ENCODE results near the gene OPCML.

Gene OPCML

DNA sequence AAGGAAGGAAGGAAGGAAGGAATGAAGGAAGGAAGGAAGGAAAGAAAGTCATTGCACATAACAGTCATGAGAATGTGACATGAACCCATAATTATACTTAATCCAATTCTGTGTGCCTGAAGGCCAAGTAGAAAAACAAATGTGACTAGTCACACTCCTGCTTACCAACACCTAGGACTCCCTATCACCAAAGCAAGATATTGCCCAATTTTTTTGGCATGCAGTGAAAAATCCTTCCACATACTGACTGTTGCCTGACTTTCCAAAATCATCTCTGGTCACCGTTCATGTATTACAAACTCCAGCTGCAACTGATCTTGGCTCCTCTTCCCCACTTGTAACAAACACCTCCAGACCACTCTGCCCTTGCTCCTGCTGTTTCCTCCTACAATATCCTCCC lies 516.8 kb downstream of the OPCML start:
- no peak for DNase-seq

DNA sequence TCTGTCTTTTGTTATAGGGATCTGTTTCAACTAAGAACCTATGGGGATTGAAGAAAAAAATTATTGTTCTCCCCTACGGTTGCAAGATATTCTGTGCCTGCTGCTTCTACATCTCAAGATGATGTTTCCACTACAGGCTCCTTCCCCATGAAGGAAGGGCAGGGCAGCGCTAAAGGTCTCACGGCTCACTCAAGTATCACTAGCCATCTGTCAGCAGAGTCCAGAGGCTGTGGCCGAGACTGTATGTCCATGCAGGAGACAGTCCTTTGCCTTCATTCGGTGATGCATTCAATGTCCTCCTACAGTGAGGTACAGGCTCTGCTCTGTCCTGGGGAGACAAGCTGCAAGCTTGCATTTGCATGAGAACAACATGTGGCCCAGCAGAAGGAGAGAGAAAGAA lies 518.0 kb downstream of the OPCML start:
- no peak for DNase-seq

DNA sequence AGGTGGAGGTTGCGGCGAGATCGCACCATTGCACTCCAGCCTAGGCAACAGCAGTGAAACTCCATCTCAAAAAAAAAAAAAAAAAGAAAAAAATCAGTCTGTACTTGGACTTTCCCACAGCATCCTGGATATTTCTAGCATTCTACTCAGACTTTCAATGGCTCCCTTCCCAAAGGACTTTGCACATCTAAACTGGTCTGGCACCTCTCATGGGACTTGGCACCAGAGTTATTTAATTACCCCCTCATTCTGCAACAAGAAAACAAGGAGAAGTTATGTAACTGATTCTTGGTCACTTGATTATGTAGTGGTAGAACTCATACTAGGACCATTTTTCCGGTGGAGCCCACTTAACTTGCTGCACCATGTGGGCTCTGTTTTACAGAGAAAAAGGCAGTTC lies 519.5 kb downstream of the OPCML start:
- DNase-seq = no peak

DNA sequence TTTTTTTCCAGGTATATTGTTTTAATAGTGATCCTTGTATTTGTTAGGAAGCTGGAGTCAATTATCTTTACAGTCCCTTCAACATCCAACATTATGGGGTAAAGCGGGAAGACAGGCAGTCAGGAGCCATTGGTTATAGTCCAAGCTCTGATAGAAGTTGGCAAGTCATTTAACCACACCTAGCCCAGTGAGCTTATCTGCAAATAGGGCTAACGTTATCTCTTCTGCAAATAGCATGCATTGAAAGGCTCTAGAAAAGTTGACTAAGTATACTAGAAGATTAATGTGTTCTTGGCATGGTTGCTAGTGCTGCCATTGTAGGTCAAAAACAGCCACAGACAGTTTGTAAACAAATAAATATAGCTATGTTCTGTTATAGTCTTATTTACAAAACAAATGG lies 520.7 kb downstream of the OPCML start:
- no peak for DNase-seq

DNA sequence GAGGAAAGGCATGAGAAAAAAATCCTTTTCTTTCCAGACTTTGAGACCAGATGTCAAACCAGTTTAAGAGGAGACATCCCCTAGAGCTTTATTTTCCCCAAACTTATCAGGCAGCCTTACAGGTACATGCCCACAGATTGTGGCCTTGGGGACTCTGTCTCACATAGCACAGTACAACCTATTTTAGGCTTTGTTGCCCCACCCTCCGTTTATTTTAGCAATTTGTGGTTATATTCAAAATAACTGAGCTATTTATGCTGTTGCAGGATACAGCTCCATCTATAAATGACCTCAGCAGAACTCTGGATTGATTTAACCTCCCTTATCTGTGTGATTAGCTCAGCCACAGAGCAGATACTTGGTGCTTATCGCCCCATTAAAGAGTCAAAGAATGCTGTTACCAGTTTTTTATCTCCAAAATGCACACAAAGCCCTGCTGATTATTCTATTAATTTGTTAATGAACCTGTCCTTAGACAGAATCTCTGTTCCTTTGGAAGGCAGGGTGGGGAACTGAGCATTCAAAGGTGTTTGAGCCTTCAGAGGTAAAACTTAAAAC lies 525.2 kb downstream of the OPCML start:
- no peak for DNase-seq

DNA sequence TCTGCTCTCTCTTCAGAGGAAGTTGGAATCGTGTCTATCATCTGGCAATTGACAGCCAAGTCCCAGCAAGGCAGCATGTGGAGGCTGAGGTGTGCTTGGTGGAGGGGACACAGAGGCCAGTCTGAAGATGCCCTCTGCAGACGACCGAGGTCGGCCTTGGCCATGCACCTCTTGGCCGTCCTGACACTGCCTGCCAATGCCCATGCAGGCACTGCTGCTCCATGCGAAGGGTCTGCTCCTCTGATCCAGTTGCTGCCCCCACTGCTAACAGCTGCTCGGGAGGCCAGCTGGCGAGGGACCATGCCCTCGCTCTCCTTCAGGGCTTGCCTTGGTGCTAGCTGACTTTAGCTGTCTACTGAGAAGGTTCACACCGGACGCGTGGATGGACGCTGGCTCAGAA lies 527.9 kb downstream of the OPCML start:
- no peak for DNase-seq

DNA sequence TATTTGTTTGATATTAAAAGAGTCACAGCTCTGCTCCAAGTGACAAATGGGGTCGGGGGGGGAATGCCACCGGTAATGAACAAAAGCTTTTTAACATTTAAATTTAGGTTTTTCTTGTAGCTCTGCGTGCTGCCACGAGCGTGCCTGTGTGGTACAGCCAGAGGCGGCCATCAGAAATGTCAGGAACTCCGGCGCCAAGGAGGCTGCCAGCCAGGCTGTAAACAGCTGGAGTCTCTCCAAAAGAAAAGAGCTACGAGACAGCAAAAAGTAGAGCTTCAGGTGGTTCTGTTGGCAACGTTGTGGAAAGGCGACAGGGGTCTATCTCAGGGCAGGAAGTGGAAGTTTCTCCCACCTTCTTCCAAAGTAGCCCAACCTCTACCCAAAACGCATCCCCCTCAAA lies 532.8 kb downstream of the OPCML start:
- DNase-seq = no peak

DNA sequence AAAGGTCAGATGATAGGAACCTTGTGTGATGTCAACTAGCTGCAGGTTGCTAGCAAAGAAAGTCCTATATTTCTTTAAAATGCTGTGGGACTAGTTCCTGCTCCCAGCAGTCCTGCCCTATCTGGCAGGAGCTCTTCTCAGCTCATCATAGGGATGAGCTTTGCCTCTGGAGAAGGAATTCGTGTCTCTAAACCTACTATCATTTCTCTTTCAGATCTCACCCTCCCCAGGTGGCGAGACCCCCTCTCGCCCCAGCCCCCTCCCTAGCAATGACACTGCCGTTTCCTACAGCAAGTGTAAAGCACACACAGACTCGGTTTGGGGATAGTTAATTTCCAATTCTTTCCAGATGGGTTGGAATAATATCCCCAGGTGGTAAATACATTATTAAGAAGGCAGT lies 533.3 kb downstream of the OPCML start:
- no peak for DNase-seq

DNA sequence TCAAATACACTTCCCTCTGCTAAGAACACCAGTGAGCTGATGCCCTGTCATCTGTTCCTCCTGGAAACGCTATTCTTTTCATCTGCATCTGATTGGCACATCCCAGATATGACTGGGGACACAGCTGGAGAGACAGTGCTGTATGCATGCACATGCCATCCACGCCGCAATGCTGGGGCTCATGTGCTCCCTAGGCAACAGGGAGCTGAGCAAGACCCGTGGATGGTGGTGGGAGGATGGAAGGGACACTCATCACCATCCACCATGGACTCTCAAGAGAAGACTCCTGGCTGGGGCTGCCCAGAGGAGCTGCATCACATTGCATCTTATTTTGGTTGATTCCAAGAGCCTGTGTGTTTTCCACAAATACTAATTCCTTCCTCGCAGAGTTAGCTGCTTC lies 534.9 kb downstream of the OPCML start:
- no peak for DNase-seq

DNA sequence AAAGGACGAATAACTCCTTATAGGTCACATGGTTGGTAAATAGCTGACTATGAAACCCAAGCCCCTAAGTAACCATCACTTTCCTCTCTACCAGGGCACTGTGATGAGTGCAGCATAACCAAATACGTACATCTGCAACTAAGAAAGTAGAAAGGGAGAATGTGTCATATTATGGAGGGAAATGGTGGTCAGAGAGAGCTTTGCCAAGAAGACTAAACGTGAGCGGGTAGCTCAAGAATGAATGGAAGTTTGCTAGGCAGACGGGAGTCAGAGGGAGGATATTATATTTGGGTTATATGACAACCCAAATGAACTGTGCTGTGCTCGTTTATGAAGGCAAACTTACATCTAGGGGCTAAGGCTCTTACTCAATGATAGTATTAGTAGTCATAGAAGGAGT lies 537.3 kb downstream of the OPCML start:
- DNase-seq = no peak

DNA sequence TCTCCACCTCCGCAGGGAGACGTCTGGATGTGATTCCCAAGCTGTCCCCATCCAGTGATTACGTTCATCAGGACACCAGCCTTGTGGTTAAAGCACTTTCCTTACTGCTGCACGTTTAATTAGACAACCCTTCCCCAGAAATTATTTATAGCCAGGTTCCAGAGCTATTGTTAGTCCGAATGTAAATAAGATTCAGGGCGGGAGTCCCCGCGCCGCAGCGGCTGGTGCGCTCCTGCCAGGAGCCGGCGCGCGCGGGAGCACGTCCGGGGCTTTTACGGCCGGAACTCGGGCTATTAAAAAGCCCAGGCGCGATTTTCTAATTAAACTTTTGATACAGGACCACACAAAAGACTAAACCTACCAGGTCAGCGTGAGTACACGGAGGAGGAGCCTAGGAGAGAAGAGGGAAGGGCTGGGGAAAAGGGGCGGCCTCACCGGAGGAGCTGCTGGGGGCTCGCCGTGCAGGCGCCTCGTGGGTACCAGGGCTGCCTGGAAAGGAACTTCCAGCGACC lies 538.3 kb downstream of the OPCML start:
- DNase-seq = peak; percentile 68

DNA sequence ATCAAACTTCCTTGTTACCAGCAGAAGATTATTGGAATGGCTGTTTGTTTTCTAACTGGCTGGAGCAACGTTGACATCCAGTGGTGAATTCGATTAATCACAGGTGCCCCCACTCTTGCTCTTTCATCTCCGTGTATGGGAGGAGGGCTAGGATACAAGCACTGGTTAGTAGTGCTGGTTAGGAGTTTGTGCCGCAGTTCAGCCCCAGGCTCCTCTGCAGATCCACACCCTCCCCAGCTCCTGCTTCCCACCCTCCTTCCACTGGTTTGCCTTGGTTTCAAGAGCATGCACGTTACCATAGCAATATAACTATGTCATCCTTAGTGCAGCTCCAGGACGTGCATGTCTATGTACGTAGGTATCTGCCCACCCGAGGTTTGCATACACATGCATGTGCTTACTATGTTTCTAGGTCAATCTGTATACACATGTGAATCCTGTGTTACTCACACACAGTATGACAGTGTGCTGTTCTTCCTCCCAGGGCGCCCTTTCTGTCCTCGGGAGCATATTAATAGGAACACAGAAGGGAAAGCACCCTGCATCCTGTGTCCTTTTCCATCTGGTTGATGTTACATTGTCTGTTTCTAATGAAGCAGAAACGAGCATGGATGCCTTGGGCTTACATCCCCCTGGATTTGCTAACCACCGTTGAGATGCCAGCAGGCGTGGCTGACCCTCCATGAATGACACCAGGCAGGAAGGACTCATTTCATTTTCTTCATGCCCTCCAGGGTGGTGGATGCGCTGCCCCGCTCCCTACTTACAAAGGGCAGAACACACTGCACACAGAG lies 539.3 kb downstream of the OPCML start:
- DNase-seq = peak; percentile 83

DNA sequence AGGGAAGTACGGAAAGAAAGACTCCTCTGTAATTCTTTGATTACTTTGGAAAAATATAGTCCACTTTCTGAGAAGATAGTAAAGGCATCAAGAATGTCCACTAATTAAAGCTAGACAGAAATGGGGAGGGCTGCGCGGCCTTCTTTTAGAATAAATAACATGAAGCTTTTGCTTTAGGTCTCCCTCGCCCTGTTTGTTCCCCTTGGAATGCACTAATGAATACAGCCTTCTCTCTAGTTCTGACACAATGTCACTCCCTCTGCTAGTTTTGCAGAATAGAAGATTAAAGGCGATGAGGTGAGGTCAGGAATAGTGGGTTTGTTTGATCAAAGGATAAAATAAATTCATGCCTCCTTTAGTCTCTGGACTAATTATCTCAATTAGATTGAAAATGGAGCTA lies 543.9 kb downstream of the OPCML start:
- no peak for DNase-seq

DNA sequence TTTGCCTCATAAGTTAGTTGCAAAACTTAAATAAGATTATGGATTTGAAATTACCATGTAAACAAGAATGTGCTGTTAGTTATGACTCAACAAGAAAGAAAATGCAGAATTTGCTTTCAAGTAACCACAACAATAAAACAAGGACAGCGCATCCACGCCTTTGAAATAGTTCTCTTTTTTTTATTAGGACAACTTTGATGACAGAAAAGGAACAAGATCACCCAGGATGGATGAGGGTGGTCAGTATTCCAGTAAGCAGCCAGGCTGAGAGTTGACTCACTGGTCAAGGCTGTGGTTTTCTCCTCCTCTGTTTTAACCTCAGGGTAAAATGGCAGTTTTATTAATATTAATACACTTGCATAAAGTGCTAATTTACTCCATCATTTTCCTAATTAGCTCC lies 544.4 kb downstream of the OPCML start:
- no peak for DNase-seq

DNA sequence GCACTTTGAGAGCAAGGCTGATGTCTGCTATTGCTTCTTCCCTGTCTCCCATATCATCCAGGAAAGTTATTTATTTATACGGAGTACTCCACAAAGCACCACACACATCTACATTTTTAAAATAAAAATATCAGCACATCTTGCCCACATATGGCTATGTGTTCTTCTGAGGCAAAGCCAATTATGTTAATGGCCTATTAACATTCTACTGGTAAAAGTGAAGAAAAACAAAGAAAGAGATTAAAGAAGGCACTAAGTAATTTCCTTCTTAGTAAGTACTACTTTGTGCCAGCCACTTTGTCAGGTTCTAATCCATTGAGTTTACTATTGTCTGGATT lies 548.7 kb downstream of the OPCML start:
- no peak for DNase-seq

DNA sequence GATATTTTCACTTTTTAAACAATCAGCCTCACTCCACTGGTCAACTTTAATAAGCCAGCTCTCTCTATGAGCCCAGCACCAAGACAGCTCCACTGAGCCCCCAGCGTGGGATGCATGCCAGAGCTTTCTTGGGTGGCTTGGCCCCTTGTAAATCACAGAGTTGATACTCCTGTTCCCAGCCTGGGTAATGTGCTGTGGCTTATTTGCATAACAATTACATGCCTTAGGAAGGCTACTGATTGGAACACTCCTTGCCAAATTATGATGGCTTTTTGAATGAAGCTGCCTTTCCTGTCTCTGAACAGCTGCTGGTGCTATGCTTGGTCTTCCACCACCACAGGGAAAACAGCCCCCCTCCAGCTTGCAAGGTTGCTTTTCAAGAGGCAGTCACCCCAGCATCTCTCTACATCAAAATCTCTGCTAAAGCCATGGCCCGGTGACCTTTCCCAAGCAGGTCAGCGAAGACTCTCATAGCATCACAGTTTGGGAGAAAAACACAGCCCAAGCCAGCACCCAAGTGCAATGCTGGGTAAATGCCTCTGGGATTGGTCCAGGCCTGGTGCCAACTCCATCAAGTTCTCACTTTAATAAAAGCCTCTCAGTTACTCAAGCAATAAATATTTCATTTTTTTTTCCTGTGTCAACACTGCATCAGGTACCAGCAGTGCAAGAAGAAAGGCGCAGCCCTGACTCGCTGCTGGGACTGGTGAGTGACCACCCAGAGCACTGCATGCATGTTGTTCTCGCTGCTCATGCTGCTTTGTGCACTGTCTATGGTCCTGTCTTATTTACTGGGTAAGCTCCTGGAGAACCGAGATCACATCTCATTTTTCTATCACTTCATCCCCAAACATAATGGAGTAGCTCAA lies 549.3 kb downstream of the OPCML start:
- no peak for DNase-seq

DNA sequence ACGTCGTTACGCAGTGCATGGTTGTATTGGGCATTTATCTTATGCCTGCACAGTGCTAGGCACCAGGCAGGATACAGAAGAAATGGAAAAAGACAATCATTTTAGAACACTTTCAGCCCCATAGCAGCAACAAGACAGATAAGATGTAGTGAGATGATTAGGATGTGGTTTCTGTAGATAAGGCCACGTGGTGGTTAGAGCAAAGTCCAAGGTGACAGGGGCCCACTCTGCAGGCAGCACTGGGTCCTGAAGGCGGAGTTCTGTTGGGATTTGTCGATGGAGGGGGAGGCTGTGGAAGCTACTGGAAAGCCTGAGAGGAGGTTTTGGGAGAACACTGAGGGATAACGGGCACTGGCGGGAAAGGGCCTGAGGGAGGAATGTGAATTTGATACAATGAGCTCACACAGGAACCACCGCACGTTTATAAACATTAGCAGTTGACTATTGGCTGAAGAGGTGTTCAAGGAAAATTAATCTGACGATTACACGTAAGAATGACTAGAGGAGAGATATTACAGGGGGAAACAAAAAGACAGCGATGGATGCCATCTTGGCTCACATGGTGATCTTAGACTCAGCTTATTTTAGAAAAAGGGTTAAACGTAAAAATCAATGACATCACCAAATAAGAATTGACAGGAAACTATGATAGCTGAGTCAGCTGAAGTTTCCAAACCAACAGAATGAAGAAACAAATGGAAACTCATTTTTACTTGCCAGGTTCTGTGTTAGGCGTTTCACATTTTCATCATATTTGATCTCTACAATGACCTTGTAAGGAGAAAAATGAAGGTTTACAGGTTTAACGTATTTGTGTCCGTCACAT lies 551.0 kb downstream of the OPCML start:
- no peak for DNase-seq

DNA sequence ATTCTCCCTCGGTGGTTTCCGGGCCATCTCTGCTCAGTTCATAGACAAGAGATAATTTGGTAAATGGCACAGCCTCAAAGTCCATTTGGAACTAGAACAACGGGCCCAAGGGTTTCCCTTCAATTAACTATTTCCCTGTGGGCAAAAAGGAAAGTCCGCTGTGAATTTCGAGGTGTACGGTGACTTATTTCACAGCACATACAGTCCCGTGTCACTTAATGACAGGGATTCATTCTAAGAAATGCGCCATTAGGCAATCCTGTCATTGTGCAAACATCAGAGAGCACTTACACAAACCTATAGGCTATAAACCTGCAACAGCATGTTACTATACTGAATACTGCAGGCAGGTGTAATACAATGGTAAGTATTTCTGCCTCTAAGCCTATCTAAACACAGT lies 551.6 kb downstream of the OPCML start:
- peak; percentile 92 for DNase-seq

DNA sequence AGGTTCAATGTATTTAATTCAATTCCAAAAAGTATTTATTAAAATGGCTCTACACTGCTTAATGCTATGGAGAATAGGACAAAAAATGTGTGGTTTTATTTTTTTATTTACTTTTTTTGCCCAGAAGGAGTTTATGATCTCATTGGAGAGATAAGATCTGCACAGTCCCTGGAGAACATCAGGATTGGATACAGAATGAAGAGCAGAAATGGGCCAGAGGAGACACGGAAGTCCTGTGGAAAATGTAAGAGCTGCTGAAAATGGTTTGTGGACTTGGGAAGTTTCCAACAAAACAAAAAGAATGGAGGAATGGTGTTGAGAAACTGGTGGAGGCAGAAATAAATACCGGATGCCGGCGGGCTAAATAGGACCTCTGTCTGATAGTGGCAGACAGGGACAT lies 554.6 kb downstream of the OPCML start:
- no peak for DNase-seq

DNA sequence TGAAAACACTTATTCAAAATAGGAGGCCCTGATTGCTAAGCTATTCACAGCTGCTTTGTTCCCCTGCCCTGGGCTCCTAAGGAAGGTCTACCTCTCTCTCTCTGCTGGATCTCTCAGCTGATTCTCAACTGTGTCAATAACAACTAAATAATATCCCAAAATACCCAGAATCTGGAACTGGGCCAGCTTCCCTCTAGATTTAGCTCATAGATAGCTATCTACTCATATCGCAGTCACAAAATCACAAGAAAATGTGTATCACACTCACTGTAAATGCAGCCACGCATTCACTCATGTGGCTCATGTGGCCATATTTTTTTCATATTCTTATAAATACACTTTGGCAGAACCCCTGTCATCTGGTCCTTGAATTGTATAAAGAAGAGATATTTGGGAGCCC lies 555.1 kb downstream of the OPCML start:
- no peak for DNase-seq

DNA sequence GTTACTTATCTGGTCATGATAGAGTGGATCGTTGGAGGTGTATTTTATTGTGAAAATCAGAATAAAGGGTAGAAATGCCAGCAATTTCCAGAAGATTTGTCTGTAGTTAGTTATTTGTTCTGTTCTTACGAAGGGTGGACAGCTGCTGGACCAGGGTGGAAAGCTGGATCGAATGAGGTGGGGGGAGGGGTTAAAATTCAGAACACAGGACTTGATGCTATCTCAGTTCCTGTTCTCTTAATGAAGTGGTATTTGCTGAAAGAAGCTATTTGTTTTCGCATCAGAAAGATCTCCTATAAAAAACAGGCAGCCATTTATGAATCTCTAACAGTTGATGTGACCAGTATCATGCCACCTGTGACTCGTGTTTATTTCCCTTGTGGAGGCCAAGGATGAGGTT lies 556.2 kb downstream of the OPCML start:
- DNase-seq = no peak

DNA sequence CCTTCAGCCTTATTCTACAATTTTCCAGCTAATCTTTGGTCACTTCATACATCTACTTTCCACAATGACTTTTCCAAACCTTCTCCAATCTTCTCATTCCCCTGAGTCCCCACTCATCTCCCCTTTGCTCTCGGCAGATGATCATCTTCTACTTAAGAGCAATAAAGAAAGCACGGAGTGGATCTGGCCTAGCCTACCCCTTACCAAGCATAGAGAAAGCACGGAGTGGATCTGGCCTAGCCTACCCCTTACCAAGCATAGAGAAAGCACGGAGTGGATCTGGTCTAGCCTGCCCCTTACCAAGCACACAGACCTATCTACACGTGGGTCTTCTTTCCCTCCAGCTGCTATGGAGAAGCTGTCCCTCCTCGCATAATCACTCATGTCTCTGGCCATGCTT lies 558.6 kb downstream of the OPCML start:
- DNase-seq = no peak

DNA sequence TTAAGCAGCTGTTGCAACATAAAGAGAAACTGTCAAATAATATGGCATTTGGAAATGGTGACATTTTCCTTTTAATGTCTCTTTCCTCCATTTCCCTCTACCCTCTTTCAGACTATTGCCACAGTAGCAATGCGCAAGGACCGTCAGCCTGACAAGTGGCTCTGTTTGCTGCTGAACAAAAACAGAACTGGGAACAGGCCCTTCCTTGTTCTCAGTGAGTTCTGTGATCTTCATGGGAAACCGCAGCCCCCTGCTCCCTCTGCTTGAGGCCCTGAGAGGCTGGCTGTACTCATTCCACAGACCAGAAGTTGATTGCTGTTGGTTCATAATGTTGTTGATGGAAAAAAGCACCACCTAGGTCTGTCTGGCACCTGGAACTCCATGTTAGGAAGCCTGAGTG lies 559.7 kb downstream of the OPCML start:
- no peak for DNase-seq
